H9 (cell line): Measurements from ENCODE around the gene OR6B1. TPM values are rescaled to one million over a fixed set of nuclear protein-coding genes. Genes with fewer than 3 reads are reported as not detected.

ENCODE experiments used
- DNase-seq: peaks from one replicate; pipeline ENCODE4 v3.0.0-alpha.2; 2017
- H2AFZ ChIP-seq: one replicate; pipeline ENCODE4 v1.6.1; 2013; ENCODE audit warnings: mild to moderate bottlenecking, low read length, control low read depth, moderate library complexity
- H2AK5ac ChIP-seq: 2 replicates; pipeline ENCODE4 v1.6.1; 2013; ENCODE audit warnings: low read length, control low read depth, mixed read lengths; ENCODE audit not compliant: insufficient read length
- H2BK120ac ChIP-seq: one replicate; pipeline ENCODE4 v1.6.1; 2013; ENCODE audit warnings: low read depth, mild to moderate bottlenecking, low read length, control low read depth, inconsistent platforms; ENCODE audit not compliant: poor library complexity, severe bottlenecking
- H2BK12ac ChIP-seq: 2 replicates; pipeline ENCODE4 v1.6.1; 2013; ENCODE audit warnings: low read length, control low read depth, mixed read lengths, low read depth; ENCODE audit not compliant: insufficient read length
- H2BK15ac ChIP-seq: 2 replicates; pipeline ENCODE4 v1.6.1; 2013; ENCODE audit warnings: low read depth, low read length, control low read depth
- H2BK20ac ChIP-seq: one replicate; pipeline ENCODE4 v1.6.1; 2013; ENCODE audit warnings: low read depth, mild to moderate bottlenecking, low read length, control low read depth, inconsistent platforms; ENCODE audit not compliant: poor library complexity, severe bottlenecking
- H2BK5ac ChIP-seq: 2 replicates; pipeline ENCODE4 v1.6.1; 2013; ENCODE audit warnings: low read length, control low read depth, mixed read lengths; ENCODE audit not compliant: insufficient read length
- H3K14ac ChIP-seq: 2 replicates; pipeline ENCODE4 v1.6.1; 2013; ENCODE audit warnings: low read length, control low read depth; ENCODE audit not compliant: insufficient read depth
- H3K18ac ChIP-seq: 2 replicates; pipeline ENCODE4 v1.6.1; 2013; ENCODE audit warnings: low read depth, mild to moderate bottlenecking, mixed read lengths, low read length, control low read depth; ENCODE audit not compliant: insufficient read length
- H3K23ac ChIP-seq: 2 replicates; pipeline ENCODE4 v1.6.1; 2013; ENCODE audit warnings: low read length, control low read depth, mixed read lengths, low read depth; ENCODE audit not compliant: insufficient read length
- H3K23me2 ChIP-seq: 2 replicates; pipeline ENCODE4 v1.6.1; 2013; ENCODE audit warnings: low read depth, mild to moderate bottlenecking, mixed read lengths, low read length, control low read depth; ENCODE audit not compliant: insufficient read length, poor library complexity, severe bottlenecking
- H3K27ac ChIP-seq: 2 replicates; pipeline ENCODE4 v1.5.1; 2013; ENCODE audit warnings: low read length, control low read depth, mixed read lengths, low read depth; ENCODE audit not compliant: insufficient read length
- H3K27me3 ChIP-seq: 2 replicates; pipeline ENCODE4 v1.6.1; 2013; ENCODE audit warnings: low read length, control low read depth, inconsistent platforms; ENCODE audit not compliant: insufficient read depth
- H3K4ac ChIP-seq: 2 replicates; pipeline ENCODE4 v1.6.1; 2013; ENCODE audit warnings: low read depth, mild to moderate bottlenecking, control low read depth, inconsistent platforms, low read length, moderate library complexity
- H3K4me1 ChIP-seq: 2 replicates; pipeline ENCODE4 v1.6.1; 2013; ENCODE audit warnings: low read length, control low read depth, inconsistent platforms; ENCODE audit not compliant: insufficient read depth
- H3K4me2 ChIP-seq: 2 replicates; pipeline ENCODE4 v1.6.1; 2013; ENCODE audit warnings: low read length, control low read depth, mixed read lengths; ENCODE audit not compliant: insufficient read length, insufficient read depth
- H3K56ac ChIP-seq: 2 replicates; pipeline ENCODE4 v1.6.1; 2013; ENCODE audit warnings: low read depth, mild to moderate bottlenecking, mixed read lengths, low read length, control low read depth; ENCODE audit not compliant: insufficient read length
- H3K79me1 ChIP-seq: 2 replicates; pipeline ENCODE4 v1.6.1; 2013; ENCODE audit warnings: low read depth, mild to moderate bottlenecking, moderate library complexity, low read length, control low read depth, inconsistent platforms; ENCODE audit not compliant: insufficient read depth, poor library complexity, severe bottlenecking
- H3K79me2 ChIP-seq: 2 replicates; pipeline ENCODE4 v1.6.1; 2013; ENCODE audit warnings: low read length, control low read depth, inconsistent platforms; ENCODE audit not compliant: insufficient read depth
- H3K9ac ChIP-seq: 2 replicates; pipeline ENCODE4 v1.6.1; 2013; ENCODE audit warnings: low read length, control low read depth, mixed read lengths; ENCODE audit not compliant: insufficient read length; ENCODE audit errors: extremely low read depth
- H3K9me3 ChIP-seq: one replicate; pipeline ENCODE4 v1.6.1; 2013; ENCODE audit warnings: low read depth, low read length, inconsistent platforms; ENCODE audit not compliant: control insufficient read depth
- H3T11ph ChIP-seq: one replicate; pipeline ENCODE4 v1.6.1; 2013; ENCODE audit warnings: mild to moderate bottlenecking, low read length, control low read depth, inconsistent platforms
- H4K20me1 ChIP-seq: one replicate; pipeline ENCODE4 v1.6.1; 2013; ENCODE audit not compliant: control insufficient read depth, insufficient read length, insufficient read depth
- H4K5ac ChIP-seq: 2 replicates; pipeline ENCODE4 v1.6.1; 2013; ENCODE audit warnings: low read depth, mild to moderate bottlenecking, mixed read lengths, low read length, control low read depth; ENCODE audit not compliant: insufficient read length
- H4K8ac ChIP-seq: replicated peaks from 2 replicates; pipeline ENCODE4 v1.6.1; 2013; ENCODE audit warnings: low read length, control low read depth, mixed read lengths, low read depth; ENCODE audit not compliant: insufficient read length
- H4K91ac ChIP-seq: 2 replicates; pipeline ENCODE4 v1.6.1; 2013; ENCODE audit warnings: low read depth, mild to moderate bottlenecking, moderate library complexity, mixed read lengths, low read length, control low read depth; ENCODE audit not compliant: insufficient read length
- H3K27ac Mint-ChIP-seq, 3 experiments: 2 replicates in 2 of 3; 3 replicates in 1 of 3; pipeline ENCODE4 v1.8.0; 2020 to 2021; ENCODE audit warnings: mixed read lengths in 3 of 3, mild to moderate bottlenecking in 1 of 3, moderate library complexity in 1 of 3
- H3K27me3 Mint-ChIP-seq: 2 replicates; pipeline ENCODE4 v1.8.0; 2021; ENCODE audit warnings: low read depth, mild to moderate bottlenecking, moderate library complexity, mixed read lengths
- H3K36me3 Mint-ChIP-seq, 3 experiments: 2 replicates in 2 of 3; 3 replicates in 1 of 3; pipeline ENCODE4 v1.8.0; 2020 to 2021; ENCODE audit warnings: low read depth in 3 of 3, mixed read lengths in 3 of 3; ENCODE audit not compliant: insufficient read depth in 1 of 3
- H3K4me1 Mint-ChIP-seq, 2 experiments: 2 replicates each; pipeline ENCODE4 v1.8.0; 2020; ENCODE audit warnings: mixed read lengths in 2 of 2
- H3K4me3 Mint-ChIP-seq, 2 experiments: 2 replicates in 1 of 2; 3 replicates in 1 of 2; pipeline ENCODE4 v1.8.0; 2020 to 2021; ENCODE audit warnings: mild to moderate bottlenecking in 2 of 2, mixed read lengths in 2 of 2, moderate library complexity in 1 of 2
- H3K9me3 Mint-ChIP-seq, 2 experiments: 2 replicates in 1 of 2; 3 replicates in 1 of 2; pipeline ENCODE4 v1.8.0; 2020; ENCODE audit warnings: mild to moderate bottlenecking in 2 of 2, mixed read lengths in 2 of 2, moderate library complexity in 1 of 2
- CTCF ChIP-seq: fragments of 200-600 bp; sonication (generic); conservative IDR thresholded peaks from 3 replicates; pipeline ENCODE4 v1.8.0; 2021; ENCODE audit warnings: antibody characterized with exemption, mild to moderate bottlenecking
- WGBS: extraction: QIAGEN DNeasy Blood & Tissue Kit; methylation state at CpG from one replicate; pipeline ENCODE4 v1.1.7; 2013; ENCODE audit warnings: missing lambda C conversion rate, low lambda C conversion rate, mixed read lengths; ENCODE audit not compliant: insufficient read length; ENCODE audit errors: extremely low coverage; 5-methylcytosine and 5-hydroxymethylcytosine counted together
- total RNA-seq: library from RNA; stranded (reverse); gene quantifications from 2 replicates; pipeline ENCODE4 v1.2.1, GENCODE V29; 2021

The OR6B1 gene
- total RNA-seq, 1 experiment from 2014 or later, result not detected

- Histone ChIP-seq H3K27me3 (no peaks in the 10 kb centered on the region), H3K4me2 (no peak overlapping the region), H4K5ac (no peak overlapping the region), H3K23me2 (no peaks in the 10 kb centered on the region), H3T11ph (no peak overlapping the region), H2AFZ (no peak overlapping the region), H2BK20ac (no peak overlapping the region), H3K79me2 (no peaks in the 10 kb centered on the region), H2BK120ac (no peak overlapping the region), H4K20me1 (no peaks in the 10 kb centered on the region), H3K56ac (no peak overlapping the region), H2BK12ac (no peak overlapping the region), H2AK5ac (no peak overlapping the region), H3K14ac (no peak overlapping the region), H3K9me3 (no peaks in the 10 kb centered on the region), H3K23ac (no peak overlapping the region), H3K79me1 (no peaks in the 10 kb centered on the region), H3K4me1 (no peaks in the 10 kb centered on the region), H3K27ac (no peak overlapping the region), H2BK5ac (no peak overlapping the region), H4K8ac (no peak overlapping the region), H4K91ac (no peak overlapping the region), H2BK15ac (no peak overlapping the region), H3K4ac (no peak overlapping the region), H3K9ac (no peak overlapping the region), H3K18ac (no peak overlapping the region)
- TF ChIP-seq CTCF, result no peak
- DNase-seq, result no peak
- no peaks in the 10 kb centered on the region for H3K9me3 Mint-ChIP-seq
- H3K36me3 Mint-ChIP-seq, result no peaks in the 10 kb centered on the region
- no CpG with 5 or more reads among the region's 1 CpG for WGBS
- H3K27ac Mint-ChIP-seq, result no peak overlapping the region
- no peak overlapping the region for H3K4me3 Mint-ChIP-seq
- no peaks in the 10 kb centered on the region; a peak in 1 of 4 replicates for H3K4me1 Mint-ChIP-seq
- no peaks in the 10 kb centered on the region for H3K27me3 Mint-ChIP-seq
Observed at GRCh38 chr7:144027974-144028373, 27.9 kb downstream of the OR6B1 start.
